DMS 273 treated with DMSO at 0.1 percent for 48 hours (cell line): ENCODE results near the gene MPPED1.

Experiments used
- DNase-seq: peaks from one replicate; lab custom pipeline; 2025; lab: John Stamatoyannopoulos, UW

The MPPED1 gene, protein sequence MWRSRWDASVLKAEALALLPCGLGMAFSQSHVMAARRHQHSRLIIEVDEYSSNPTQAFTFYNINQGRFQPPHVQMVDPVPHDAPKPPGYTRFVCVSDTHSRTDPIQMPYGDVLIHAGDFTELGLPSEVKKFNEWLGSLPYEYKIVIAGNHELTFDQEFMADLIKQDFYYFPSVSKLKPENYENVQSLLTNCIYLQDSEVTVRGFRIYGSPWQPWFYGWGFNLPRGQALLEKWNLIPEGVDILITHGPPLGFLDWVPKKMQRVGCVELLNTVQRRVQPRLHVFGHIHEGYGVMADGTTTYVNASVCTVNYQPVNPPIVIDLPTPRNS

DNA sequence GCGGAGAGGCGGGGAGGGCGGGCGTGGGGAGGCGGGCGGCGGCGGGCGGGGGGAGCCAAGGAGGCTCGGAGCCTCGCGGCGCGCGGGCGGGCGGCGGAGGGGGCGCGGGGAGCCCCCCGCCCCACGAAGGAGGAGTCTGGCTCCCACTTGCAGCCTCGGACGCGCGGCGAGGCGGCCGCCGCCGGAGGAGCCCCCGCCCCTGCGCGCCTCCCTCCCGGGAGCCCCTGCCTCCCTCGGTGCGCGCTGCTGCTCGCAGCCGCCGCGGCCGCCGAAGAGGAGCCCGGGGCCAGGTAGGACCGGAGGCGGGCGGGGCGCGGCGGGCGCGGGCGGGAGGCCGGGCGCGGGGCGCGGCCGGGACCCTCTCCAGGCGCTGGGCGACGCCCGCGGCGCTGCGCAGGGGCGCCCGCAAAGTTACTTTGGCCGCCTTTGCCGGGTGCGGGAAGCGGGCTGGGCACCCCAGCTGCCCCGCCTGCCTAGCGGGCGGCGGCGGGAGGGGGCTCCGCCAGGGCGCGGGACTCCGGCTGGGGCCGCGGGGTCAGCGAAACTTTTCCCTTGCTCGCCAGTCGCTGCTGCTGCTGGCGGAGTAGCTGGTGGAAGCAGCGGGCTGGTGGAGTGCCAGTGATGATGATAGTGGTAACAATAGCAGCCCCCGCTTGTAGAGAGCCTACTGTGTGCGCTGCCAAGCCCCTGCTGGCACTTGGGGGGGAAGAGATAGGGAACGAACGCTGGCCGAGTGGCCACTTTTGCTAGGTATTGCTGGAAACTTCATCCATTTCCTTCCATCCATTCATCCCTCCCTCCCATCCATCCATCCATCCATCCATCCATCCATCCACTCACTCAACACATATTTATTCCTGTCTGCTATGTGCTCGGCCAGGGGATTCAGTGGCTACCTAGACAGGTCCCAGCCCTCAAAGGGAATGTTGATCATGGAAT lies at the start of gene MPPED1:
TSS of gene MPPED1 (plus strand) at position 146 of the 939 bp plus-strand sequence. CDS start 12,972 bp downstream, outside the sequence.
- no peak for DNase-seq

DNA sequence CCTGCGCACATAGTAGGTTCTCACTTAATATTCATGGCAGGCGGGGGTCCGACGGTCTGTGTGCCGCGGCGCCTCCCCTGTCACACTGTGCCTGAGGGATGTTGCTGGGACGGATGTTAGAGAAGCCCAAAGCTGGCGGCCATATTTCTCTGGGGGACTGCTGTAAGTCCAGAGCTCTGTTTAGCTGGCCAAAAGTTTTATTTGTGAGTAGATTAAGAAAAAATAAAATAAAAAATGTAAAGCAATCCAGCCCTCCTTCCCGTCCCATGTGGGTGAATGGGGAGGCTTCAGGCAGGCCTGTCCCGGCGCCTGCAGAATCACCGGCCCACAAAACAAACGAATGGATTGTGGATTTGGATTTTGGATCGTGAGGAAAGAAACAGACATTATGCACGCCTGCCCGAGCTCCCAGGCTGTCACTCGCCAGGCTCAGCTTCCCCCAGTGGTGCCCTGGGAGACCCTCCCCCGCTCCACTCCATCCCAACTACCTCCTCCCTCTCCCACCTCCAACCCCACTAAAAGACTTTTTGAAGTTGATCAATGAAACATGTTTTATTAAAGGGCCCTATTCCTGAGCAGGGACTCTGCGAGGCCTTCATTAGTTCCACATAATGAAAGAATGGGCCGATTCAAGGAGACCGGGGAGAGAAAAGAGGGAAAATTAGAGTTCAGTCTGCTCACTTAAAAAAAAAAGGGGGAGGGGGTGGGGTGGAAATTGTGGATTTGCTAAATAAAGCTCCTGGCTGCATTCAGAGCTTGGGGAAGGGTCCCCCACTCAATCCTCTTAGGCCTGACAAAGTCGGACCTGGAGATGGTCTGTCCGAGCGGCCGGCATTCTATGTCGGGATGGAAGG lies 48.3 kb upstream of the MPPED1 start:
- DNase-seq: no peak

DNA sequence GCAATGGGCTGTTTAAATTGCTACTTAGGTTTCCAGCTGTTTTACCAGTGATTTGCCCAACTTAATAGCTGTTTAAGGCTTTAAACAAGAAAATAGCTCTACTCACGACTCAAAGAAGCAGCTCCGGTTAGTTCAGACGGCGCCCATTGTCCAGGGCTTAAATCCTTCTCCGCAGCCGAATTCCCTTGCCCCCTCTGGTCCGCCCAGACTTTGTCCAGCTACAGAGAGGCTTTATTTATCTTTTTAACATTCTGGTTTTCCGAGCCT lies 47.7 kb upstream of the MPPED1 start:
- no peak for DNase-seq

DNA sequence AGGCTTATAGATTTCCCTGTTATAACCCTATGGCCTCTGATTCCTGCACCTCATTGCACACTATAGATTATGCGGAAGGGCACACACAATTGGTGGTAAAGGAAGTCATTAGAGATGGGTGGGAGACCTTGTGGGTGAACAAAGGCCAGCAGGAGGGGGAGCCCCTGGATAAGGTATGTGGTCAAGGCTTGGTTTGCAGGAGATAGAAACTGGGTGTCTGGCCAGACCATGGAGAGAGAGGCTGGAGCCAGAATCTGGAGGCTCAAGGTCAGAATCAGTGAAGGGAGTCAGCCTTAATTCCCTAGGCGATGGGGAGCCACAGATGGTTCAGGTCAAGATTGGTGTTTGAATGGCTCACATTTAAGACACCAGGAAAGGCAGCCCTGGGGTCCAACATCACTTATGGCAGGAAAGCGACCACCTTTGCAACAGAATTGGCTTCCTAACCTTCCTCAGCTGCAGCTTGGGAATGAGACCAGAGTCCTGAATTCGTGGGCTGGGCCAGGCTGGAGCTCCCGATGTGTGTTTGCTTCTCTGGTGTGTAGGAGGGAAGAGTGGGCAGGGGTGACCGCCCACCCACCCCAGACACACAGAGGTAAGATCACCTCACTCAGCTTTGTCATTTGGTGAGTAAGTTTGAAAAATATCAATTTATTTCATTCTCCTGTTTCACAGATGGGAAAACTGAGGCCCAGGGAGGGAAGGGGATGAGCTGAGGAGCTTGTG lies 45.9 kb upstream of the MPPED1 start:
- no peak for DNase-seq

DNA sequence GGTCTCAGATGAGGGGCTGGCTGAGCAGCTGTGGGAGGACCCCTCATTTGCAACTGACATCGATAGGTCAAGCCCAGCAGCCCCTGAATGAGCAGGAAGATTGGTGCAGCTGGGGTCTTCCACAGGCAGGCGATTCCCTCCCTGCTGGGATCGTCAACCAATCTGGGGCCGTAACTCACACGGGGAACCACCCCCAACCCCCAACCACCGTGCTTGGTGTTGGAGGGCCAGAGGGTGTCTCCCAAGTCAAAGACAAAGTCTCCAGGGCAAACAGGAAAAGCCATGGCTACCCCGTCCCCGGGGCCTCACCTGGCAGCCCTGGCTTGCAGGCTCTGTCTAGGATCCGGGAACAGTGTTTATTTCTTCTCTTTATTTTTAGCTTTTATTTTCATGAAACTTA lies 41.8 kb upstream of the MPPED1 start:
- no peak for DNase-seq

DNA sequence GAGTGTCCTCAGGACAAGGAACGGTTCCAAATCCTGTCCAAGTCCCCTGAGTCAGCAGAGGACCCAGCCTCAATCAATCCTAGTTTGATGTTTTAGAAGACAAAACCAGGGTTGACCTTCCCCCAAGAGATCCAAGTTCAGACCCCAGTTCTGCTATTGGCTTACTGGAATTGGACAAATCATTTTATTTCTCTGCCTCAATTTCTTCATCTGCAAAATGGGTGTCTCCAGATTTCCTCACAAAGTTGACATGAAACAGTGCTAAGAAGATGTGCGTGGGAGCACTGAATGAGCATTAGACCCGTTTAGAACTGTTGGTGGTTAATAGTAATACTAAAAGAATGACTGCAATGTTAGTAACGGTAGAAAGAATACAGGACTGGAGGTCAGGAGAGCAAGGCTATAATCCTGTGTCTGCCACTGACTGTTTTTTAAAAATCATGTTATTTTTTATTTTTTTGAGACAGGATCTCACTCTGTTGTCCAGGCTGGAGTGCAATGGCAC lies 35.8 kb upstream of the MPPED1 start:
- DNase-seq: no peak

DNA sequence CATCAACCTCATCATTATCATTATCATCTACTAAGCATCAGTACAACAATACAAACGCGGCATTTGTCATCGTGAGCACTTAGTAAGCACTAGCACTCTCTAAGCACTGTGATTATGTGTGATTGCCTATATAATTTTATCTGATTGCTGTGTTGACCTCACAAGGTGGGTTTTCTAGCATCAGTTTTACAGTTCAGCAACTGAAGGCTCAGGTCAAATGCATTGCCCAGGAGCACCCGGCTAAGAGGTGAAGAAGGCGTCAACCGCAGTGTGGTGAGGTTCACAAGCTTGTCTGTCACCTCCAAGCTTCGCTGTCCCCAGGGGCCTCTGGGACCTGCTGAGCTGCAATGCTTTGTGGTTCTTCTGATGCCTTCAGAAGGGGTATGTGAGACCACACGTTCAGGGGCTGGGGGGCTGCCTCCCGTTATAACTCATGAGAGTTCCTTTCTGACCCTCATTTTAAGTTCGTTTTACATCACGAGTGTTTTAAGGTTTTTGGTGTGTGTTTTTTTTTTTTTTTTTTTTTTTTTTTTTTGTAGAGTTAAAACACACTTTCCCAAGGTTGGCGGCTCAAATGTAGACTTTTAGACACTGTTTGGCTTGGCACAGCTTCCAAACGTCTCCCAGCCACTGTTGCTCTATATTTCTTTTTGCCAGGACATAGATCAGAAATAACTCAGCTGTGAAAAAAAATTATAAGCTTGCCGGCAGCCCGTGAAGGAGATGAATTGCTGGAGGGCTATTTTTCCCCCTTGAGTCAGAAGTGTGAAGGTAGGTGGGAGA lies 34.9 kb upstream of the MPPED1 start:
- no peak for DNase-seq

DNA sequence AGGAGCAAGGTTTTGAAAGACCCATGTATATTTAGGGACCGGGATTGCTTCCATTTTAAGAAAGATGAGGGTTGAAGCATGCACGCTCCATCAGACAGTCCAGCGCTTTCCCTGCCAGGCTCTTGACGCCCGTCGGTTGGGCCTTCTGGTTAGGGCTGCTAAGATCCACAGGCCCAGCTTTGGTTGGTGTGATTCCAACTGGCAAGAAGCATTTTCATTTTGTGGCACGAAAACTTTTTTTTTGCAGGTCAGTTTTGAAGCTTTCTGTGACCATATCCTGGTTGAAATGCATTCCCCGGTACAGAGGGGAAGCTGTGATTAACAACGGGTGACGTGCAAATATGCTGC lies 34.3 kb upstream of the MPPED1 start:
- DNase-seq: no peak

DNA sequence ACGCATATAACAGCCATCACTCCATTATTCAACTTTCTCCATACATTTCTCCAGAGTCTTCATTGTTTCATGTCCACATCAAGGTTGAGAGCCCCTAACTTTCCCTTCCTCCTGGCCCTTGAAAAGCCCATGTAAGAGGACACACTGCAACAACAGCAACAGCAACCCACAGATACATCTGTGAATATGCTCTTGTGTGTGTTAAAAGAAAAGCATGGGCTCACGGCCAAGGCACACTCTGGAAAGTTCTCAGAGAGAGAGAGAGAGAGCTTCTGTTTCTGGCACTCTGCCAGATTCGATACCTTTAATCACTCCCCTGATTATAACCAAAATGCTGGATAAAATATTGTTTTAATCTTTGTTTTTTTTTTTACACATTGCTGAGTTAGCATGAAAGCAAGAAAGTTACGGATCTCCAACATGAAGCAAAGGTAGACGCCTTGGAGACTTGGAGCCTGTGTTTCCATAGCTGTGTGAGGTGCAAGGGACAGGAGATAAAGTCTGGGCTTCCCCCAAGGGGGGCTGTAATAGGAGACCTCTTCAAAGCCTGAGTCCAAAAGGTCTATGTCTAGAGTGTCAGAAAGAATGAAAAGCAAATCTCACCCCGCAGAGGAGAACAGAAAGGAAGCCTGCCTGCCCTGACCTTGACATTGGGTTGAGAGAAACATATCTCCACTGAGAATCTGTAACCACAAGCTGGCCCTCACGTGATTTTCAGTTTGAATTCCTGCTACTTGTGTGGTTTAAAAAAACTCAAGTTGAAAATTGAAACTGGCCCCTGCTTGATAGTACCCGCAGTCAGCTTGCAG lies 33.7 kb upstream of the MPPED1 start:
- no peak for DNase-seq

DNA sequence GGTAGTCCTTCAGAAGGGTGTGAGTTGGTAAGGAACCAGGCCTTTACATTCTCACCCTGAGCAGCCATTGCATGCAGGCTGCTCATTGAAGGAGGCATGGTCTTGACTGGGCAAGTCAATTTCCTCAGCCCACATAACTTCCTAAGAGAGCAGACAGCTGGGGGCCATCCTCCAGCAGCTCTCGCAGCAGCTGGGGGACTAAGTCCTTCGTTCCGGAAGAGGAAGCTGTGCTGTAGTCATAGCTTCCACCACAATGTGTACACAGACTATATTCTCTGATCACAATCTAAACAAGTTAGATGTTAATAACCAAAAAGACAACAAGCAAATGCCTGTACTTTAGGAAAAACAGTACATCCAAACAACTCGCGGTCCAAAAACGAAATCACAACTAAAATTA lies 30.1 kb upstream of the MPPED1 start:
- no peak for DNase-seq

DNA sequence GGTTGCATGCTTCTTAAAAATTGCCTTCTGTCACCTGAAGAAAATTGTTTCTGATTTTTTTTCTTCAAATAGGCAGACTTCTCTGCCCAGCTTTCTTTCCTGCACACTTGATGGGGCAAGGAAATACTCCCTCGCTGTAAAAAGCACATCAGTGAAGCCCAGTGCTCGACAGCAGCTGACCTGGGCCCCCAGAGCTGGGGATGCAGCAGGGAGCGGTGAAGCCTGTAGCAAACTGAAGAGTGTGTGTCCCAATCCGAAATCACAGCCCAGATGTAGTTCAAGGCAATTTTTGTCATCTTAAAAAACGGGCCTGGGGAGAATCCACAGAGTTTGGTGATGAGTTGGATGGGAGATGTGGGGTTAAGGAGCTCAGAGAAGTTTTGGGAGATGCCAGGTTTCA lies 27.0 kb upstream of the MPPED1 start:
- DNase-seq: no peak

DNA sequence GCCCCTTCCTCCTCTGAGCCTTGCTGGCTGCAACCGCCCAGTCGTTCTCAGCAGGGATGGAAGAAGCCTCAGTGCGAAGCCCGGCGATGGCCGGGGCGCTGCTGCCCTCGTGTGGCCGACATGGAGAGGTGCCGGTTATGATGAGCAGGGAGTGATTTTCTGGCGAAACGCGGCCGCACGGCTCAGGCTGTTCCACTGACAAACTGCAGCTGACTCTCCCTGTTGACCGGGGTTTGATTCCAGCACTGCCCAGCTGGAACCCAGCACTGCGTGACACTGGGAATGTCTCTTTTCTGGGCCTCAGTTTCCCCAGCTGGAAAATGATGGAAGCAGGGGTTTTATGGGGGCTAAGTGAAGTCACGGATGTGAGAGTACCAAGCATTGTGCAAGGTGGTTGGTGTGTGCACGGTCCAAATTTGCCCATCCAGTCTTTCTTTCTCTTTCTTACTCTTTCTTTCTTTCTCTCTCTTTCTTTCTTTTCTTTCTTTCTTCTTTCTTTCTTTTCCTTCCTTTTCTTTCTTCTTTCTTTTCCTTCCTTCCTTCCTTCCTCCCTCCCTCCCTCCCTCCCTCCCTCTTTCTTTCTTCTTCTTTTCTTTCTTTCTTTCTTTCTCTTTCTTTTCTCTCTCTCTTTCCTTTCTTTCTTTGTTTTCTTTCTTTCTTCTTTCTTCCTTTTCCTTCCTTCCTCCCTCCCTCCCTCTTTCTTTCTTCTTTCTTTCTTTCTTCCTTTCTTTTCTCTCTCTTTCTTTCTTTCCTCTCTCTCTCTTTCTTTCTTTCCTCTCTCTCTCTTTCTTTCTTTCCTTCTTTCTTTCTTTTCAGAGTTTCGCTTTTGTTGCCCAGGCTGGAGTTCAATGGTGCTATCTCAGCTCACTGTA lies 25.8 kb upstream of the MPPED1 start:
- peak; percentile 4 for DNase-seq

DNA sequence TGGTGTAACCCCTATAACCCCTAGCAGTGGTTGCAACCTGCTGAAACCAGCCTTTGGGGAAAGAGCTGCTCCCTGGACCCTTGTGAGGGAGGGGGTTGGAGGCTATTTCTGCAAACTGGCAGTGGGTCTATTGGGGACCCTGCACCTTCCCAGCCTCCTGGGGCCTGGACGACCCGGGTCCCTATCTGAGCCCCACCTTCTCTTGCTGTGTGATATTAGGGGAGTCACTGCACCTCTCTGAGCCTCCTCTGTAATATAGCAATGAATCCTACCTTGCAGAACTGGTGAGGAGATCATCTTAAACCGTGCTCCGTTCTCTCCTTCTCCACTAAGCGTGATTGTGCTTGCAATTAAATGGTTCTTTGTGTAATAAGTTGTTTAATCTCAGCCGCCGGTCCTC lies 24.0 kb upstream of the MPPED1 start:
- no peak for DNase-seq

DNA sequence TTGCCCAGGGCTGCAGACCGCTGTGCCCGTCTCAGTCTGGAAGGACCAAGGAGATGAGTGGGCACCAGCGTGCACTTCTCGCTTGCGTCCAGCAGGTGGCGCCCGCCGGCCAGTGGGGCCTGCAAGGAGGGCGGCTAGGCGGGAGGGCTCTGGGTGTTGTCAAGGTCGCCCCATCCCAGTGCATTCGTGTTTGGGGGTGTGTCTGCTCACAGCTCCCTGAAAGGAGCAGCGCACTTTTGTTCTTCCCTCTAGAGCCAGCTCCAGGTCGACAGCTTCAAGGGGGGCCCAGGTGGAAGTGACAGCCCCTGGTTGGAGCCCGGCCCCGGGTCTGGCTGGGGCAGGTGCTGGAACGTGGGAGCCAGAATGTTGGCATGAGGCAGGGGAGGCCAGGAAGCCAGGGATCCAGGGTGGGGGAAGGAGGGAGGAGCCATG lies 23.4 kb upstream of the MPPED1 start:
- no peak for DNase-seq

DNA sequence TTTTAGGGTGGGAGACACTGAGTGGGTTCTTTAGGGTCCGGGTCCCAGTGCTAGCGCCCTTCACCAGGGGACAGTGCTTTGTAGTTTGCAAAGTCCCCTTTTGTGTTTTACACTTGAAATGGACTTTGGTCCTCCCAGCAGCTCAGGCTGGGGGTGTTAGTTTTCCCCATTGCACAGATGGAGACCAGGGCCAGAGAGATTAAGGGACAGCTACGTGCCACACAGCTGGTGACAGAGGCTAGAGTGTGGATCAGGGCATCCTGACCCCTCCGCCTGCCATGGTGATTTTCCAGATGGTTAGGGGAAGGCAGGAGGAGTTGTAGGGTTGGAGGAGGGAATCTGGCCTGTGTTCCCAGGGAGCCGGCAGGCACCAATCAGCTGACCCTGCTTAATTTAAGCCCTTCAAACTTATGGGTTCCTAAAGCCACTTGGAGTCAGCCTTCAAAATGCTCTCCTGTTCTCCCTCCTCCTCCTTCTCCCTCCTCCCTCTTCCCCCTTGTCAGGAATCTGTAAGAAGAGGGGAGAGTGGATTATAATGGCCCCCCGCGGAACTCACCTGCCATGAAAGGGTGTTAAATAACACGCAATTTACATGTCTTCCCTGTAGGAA lies 22.5 kb upstream of the MPPED1 start:
- no peak for DNase-seq

DNA sequence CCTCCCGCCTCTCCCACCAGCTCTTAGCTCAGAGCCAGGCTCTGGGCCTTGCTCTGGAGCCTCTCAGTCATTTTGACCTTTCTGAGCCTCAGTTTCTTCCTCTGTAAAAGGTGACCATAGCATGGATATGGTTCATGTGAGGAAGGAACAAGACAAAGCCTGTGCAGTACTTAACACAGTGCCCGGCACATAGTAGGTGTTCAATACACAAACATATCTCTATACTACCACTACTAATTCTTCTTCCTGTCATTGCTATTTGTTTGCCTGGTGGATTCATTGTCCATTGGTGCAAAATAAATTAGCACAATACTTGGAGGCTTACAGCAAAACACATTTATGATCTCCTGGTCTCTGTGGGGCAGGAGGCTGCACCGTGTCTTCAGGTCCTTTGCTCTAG lies 21.6 kb upstream of the MPPED1 start:
- DNase-seq: no peak

DNA sequence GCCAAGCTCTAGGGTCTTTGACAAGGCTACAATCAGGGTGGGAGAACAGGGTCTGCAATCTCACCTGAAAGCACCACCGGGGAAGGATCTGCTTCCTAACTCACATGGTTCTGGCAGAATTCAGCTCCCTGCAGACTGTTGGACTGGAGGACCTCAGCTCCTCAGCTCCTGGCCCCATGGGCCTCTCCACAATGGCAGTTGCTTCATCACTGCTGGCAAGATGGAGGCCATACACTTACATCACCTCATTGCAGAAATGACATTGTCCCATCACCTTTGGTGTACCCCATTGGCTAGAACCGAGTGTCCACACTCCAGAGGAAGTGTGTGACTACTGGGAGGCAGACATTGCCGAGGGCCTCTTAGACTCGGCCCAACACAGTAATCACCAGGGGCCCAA lies 20.9 kb upstream of the MPPED1 start:
- no peak for DNase-seq

DNA sequence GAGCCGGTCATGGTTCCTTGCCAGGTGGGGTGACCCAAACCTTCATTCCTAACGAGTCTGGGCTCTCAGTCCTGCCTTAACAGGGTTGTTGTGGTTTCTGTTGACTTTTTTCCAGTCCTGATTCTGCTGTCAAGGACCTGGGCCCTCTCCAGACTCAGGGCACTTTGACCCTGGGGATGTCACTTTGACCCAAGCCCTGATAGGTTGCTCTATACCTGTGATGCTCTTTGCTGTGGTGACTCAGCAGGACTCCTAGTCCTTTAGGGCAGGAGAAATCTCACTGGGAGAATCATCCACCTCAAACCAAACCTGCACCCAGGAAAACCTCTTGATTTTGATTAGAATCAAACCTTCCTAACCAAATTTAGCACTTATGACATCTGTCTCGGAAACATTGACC lies 20.5 kb upstream of the MPPED1 start:
- no peak for DNase-seq
